ENCODE measurements around the gene SMARCC1. TPM values are rescaled to one million over a fixed set of nuclear protein-coding genes. Genes with fewer than 3 reads are reported as not detected.

Gene SMARCC1
- total RNA-seq, 1 donor from 2014 or later, result 46.2 TPM

DNA sequence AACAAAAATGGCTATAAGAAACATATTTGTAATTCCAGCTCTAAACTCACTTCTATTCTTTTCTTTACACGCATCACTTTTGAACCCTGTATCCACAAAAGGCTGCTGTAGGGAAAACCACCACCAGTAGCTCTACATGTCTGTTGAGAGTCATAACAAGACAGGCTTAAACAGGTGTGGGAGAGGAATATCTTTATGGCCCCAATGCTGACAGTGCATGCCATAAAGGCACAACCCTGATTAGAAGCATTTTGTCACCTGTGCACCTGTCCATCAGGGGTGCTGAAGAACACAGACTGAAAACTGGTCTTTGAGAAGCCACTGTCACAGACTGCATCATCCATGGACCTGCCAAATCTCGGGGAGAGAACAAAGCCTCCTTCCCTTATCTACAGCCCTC is 191.5 kb downstream of the SMARCC1 start:
- DNase-seq (ENCODE audit: low spot score), result no peak

DNA sequence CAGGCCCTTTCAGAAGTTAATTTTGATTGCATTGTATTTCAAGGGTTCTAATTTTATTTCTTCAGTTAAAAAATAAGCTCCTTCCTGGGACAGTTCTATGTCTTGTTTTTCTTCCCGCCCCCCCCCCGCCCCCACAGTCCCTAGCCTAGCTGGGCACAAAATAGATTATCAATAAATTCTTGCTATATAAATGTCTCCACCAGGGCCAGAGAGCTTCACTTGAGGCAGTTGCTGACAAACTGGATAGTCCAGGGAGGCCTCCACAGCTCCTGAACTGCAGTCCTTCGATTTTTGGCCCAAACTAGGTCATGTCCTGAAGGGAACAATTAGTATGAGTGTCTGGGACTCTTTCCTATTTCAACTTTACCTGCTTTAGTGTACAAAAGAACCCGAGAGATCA is 193.1 kb downstream of the SMARCC1 start:
- DNase-seq (ENCODE audit: low spot score), result no peak

DNA sequence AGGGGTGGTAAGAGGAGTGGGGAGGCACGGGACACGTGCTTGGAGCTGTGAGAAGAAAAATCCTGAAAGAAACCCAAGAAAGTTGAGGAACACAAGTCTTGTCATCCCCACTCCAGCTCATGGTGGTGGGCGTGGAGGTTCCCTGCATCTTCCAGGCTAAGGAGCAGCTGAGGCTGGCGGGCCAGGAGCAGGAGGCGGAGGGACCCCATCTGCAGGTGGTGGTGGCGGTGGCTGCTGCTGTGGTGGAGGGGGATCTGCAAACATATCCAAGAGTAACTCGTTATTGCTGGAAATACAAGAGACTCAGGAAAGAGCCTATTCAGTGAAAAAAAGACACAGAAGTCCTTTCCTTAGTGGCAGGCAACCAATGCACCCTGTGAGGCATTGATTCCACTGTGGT is 193.6 kb downstream of the SMARCC1 start:
- DNase-seq (ENCODE audit: low spot score), result no peak

DNA sequence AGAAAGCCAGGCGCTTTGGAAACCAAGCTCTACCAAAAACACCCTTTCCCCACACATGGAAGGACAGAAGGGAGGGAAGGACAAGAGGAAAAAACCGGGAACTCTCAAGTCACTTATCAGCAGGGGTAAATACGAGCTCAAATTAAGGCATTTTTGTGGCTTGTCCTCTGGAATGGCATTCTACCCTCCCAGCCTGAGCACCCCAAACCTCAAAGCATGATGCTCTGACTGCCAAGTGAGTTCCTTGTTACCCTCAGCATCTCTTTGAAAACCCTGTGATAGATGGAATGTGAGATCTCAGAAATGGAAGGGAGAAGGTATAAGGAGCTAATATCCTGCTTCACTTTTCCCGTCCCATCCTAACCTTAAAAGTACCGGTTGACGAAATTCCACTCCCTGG is 194.9 kb downstream of the SMARCC1 start:
- no peak for DNase-seq (ENCODE audit: low spot score)

DNA sequence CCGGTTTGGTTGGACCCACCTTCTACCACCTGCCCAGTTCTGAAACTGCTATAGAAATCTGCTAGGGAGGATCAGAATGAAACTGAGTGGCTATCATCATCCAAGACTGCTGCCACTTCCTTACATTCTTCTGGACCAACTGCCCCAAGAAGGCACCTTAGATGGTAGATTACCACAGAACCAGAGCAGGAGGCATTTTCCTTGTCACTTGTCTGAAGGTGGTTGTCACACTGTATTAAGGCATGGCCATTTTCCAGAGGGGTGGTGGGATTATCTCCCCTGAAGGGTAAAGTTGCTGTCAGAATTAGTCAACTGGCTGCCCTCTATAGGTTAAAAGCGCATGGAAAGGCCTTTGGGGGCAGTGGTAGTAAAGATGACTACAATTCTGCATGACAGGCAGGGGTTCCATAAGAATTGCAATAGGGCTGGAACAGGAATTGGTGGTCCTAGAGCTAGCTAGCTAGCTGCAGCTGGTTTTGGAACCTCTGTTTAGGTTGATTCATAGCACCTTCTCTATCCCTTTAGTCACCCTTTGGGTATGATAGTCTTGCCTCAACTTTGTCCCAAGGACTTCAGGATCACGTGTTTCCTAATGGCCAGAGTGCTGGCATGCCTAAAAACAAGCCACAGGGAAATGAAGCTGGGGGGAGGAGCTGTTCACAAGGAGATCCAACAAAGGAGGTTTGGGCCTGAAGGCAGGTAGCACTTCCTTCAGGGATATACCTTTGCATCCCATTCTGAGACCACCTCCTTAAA is 198.2 kb downstream of the SMARCC1 start:
- DNase-seq (ENCODE audit: low spot score), result no peak

DNA sequence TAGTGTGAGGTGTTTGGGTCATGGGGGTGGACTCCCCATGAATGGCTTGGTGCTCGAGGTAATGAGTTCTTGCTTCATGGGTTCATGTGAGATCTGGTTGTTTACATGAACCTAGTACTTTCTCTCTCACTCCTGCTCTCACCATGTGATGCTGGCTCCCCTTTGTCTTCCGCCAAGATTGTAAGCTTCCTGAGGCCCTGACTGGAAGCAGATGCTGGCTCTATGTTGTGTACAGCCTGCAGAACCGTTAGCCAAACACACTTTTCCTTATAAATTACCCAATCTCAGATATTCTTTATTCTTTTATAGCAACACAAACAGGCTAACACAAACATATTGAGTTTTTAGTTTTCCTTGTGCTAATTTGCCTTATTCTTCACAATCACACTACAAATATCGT is 199.9 kb downstream of the SMARCC1 start:
- no peak for DNase-seq (ENCODE audit: low spot score)

DNA sequence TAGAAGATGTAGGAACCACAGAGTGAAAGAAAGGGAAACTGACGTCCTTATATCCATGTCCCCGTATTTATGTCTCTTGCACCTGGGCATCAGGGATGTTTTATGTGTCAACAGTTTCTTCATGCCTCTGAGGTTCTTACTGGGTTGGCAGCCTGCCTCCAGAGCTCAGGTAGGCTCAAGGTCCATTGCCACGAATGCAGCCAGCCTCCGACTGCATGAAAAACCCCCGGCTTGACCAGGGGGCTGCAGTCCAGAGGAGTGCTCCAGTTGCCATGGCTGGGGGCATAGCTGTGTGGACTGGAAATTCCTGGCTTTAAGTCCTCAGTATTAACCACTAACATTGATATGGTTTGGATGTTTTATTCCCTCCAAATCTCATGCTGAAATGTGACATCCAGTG is 200.3 kb downstream of the SMARCC1 start:
- no peak for DNase-seq (ENCODE audit: low spot score)

DNA sequence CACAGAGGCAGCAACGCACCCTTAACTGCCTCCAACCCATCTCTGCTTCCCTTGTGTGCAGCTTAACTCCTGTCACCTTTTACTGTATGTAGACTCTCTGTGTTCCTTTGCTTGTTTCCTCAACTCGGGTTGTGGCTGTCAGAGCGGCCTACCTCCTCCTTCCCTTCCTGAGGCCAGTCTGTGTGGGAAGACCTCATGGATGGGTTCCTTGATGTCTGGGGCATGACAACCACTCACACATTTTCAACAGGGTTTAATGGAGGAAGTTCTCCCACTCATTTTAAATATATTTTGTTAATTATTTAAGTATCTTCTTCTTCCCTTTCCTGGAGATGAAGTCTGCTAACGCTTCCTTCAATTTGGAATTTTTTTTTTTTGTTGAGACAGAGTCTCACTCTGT is 201.2 kb downstream of the SMARCC1 start:
- no peak for DNase-seq (ENCODE audit: low spot score)

DNA sequence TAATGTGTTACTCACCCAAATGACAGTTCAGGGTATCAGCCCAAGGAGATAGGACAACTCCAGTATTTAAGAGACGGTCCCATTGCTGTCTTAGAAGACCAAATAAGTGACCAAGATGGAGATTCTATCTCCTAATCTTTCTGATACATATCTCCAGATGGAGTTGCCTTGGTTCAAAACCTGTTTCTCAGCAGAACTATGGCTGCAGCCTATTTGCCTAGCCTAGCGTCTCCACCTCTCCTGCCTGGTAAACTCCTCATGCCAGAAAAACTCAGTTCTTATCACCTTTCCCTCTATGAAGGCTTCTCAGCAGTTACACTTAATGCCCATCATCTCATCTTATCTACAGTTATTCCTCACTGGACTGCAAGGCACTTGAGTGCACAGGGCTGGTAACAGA is 201.8 kb downstream of the SMARCC1 start:
- DNase-seq (ENCODE audit: low spot score), result no peak

DNA sequence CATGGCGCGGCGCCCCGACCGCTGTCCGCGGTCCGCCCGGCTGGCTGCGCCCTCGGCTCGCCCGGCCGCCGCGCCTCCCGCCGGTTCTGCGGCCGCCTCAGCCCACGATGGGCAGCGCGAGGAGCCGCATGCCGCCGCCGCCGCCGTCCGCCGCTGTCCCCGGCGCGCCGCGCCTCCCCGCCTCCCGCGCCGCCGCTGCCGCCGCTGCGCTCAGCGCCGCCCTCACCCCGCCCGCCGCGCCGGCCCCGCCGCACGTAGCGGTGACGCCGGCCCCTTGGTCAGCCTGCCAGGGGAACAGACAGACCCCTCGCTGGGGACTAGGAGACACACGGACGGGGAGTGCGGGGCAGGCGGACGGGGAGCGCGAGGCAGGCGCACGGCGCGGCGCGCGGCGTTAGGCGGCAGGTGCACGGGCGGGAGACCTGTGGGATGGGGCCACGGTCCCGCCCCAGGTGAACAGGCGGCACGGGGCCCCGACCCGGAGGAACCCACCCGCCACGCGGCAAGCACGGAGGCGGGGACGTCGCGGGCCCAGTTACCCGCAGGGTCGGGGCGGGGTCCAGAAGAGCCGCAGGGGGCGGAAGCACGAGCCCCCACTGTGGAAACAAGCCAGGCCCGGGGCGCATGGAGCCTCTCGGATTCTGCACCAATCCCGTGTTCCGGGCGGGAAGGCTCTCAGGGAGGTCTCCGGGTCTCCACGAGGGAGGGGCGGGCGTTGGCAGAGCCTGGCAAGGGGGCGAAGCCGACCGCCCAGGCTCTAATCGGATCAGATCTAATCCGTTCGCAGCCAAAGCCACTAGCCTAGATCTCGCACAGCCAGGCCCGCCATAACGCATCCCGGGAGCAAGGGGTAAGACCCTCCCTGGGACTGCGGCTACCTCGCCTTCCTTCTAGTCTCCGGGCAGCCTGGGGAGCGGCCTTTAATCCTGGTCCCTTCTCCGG is 202.7 kb downstream of the SMARCC1 start, which contains the start of gene CSPG5:
TSS of gene CSPG5 (minus strand) at position 175 of the 942 bp plus-strand sequence. CDS start at position 3, 172 bp downstream.
- DNase-seq (ENCODE audit: low spot score), result no peak

DNA sequence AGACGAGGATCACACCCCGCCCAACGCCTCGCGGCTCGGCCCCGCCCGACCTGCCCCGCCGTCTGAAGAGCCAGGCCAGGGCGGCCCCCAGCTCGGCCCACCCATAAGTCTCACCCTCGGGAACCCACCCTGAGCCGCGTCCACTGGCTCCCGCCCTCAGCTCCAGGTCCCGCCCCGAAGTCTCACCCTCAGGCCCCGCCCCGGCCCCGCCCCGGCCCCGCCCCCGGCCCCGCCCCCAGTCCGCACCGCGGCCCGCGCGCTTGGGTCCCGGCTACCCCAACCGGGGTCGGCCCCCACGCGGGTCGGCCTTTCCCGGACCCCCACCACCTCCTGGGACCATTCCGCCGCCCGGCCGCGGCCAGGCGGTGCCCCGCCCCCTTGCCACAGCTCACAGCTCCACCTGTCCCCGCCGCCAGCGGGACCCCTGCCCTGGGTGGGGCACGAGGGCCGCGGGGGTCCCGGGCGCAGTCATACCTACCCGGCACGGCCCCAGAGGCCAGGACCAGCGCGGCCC is 203.5 kb downstream of the SMARCC1 start:
- DNase-seq (ENCODE audit: low spot score), result peak; percentile 9

DNA sequence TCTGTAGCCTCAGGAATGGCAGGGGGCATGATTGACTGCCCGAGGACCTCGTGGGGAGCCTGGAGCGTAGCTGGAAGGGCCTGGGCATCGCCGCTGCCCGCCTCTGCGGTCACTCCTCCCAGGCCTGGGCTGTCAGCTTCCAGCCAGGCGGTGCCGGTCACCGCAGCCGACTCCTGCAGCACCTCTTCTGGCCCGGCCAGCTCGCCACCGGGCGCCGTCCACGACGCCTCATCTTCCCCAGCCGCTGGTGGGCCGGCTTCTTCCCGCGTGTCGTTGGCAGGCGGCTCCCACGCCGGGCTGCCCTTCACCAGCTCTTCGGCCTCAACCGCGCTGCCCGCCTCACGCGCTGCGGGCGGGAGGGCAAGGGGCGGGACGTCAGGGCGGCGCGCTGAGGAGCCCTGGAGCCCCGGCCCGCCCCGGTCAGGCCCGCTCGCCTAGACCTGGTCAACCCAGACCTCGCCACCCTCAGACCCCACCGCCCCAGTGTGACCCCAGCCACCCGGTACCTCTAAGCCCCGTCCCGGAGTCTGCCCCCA is 204.0 kb downstream of the SMARCC1 start:
- no peak for DNase-seq (ENCODE audit: low spot score)

DNA sequence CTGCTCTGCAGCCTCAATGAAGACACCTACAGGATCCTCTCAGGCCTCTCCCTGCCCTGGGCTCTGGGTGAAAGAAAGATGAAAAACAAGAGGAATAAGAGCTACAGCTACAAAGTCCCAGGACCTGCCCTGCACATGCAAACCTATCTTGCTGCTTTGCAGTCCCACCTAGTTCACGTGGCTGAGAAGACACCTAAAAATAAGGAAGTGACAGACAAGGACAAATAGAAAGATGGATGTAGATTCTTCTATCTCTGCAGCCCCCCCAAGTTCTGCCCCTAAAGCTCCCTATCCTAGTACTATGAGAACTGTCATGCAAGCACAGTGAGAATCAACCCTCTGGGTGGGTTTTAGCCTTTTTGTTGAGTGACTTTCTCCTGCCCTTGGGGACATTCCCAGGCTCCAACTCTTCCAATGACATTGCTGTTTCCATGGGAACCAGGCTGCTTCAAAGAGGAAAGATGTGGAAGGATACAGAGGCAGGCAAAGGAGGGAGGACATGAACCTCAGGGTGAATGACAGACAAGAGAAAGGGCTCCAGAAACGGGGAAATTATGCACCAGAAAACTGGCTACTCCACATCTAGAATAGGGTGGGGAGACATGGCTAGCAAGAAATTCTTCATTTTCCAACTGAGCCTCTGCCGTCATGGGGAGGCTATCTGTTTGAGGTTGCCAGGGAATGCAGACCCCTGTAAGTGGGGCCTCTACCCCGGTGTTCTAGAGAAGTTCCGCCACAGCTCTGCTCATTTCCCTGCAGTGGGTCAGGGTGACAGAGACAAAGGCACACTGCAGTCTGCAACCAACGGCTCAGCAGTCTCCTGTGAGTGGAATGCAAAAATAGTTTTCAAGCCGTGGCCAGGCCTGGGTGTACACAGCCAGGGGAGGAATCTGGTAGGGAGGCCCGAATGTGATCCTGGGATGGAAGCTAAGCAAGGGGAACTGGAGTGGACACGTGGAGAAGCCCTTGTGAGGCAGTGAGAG is 208.2 kb downstream of the SMARCC1 start:
- peak; percentile 24 for DNase-seq (ENCODE audit: low spot score)

DNA sequence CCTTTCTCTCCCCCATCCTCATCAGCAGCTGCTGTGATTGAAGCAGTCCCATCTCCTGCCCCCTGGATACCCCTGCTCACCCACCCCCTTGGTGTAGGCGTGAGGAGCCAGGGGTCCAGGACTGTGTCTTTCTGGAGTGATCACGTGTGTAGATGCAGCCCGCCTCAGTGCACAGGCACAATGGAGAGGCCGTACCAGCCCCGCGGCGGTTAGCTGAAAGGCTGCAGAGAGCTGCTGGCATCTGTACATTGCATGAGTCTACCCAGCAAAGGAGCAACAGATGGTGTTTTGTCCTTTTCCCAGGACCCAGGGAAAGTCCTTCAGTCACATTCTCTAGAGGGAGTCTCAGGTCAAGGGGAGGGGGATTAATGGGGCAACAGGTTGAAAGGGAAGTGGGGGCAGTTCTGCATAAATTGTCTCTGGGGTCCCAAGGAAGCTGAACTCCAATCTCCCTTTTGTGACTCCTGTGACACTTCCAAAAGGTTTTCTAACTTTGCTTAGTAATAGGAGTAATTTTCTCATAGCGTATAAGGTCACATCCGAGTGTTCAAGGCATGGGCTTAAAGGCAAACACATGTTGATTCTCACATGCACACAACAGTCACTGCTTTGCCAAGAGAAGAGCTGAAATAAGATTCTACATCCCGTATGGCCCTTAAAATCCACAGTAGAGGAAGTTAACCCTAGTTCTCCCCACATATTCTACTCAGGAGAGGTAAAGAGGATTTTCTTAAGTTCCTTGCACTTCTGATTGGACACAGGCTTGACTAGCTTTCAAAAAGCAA is 210.1 kb downstream of the SMARCC1 start:
- DNase-seq (ENCODE audit: low spot score), result no peak

DNA sequence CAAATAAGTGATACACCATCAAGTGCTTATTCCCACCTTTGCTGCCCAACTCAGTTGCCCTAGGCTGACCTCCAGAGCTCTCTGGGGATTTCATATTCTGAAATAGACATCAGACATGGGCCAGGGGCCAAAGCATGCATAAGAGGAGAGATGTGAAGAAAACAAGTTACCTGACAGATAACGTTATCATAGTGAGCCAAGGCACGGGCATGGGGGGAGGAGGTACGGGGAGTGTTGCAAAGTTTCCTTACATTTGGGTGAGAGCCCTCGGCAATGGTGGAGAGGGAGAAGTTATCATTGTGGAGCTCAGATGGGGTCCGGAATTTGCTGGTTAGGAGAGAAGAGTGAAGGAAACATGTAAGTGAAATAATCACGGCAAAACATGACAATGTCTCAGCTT is 212.8 kb downstream of the SMARCC1 start:
- DNase-seq (ENCODE audit: low spot score), result no peak

DNA sequence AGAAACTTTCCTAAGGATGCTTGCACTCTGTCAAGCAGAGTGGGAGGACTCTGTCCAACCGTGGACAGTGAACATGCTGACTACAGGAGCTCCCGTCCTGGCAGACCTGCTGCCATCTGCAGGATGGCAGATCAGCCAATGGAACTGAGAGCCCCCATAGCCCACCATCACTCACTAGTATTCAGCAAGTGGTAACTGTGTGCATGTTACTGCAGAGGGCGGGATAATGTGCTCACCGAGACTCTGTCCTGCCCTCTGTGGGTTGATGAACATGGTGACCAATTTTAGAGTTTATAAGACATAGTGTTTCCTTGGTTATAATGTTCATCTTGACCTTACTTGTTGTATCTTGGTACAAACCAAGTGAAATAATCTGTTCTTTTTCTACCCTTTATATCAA is 214.5 kb downstream of the SMARCC1 start:
- DNase-seq (ENCODE audit: low spot score), result no peak

DNA sequence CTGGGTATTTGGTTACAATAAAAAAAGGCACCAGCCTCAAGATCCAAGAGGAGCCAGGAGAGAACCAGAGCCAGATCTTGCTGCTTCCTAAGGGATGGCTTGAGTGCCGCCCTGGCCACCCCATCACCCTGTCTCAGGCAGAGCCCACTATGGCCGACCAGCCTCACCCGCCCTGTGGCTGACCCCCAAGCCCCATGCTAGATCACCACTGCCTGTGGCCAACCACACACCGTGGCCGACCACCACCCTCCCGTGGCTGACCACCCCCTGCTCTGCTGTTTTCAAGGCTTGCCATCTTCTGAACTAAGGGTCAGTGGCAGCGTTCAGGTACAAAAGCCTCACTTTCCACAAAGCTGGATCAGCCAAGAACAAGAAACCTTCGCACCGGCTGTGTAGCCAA is 215.0 kb downstream of the SMARCC1 start:
- no peak for DNase-seq (ENCODE audit: low spot score)

DNA sequence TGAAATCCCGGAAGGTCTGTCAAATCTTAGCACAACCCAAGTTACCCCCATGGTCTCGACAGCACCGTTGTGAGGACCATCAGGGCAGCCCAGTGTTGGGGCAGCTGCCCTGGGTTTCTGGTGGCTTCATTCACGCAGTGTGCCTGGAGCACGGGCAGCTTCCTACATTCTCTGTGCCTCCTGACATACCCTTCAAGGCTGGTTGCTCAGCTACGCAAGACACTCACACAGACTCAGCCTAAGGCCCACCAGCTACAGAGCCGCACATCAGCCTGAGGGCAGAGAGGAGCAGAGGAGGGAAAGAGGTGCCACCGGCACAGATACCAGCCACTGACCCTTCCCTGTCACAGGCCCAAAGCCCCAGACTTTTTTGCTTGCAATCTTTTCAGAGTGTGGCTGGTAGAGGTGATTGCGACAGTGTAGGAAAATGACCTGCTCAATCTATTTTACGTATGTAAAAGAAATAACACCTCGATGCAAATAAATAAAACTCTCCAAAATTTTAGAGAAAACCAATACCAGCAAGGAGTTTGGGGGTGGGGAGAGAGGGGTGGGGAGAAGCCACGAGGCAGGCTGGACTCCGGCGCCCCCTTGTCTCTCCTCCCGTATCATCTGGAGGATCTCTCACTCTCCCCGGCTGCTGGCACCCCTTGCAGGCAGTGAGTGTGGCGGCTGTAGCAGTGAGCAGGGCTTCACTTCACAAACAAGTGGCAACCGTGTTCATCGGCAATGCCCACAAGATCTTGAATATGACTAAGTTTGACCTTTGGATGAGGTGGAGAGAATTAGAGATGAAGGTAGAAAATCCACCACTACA is 215.8 kb downstream of the SMARCC1 start:
- DNase-seq (ENCODE audit: low spot score), result no peak

DNA sequence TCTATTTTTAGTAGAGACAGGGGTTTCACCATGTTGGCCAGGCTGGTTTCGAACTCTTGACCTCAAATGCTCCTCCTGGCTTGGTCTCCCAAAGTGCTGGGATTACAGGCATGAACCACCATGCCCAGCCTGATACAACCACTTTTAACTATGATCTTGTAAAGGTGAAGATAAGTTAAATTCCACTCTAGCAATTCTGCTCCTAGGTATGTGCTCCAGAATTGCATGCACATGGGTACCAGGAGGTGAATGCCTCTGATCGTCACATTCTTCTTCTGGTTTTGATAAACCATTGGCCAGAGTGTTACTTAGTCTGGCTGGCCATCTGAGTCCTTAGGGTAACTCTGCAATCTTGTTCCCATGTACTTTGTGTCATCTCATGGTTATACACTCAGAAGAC is 225.3 kb downstream of the SMARCC1 start:
- DNase-seq (ENCODE audit: low spot score), result no peak

Measured in umbilical cord (tissue), 2 donors.